Smooth muscle cell (in vitro differentiated cells): ENCODE results near the gene COX7A2. TPM values are rescaled to one million over a fixed set of nuclear protein-coding genes. Genes with fewer than 3 reads are reported as not detected.

Experiments
- DNase-seq: peaks from one replicate; lab custom pipeline; 2025; ENCODE audit not compliant: unreplicated experiment; lab: John Stamatoyannopoulos, UW
- H2AFZ ChIP-seq: fragments of 200-600 bp; sonication (generic); 2 replicates; pipeline ENCODE4 v1.6.0; 2016; ENCODE audit warnings: antibody characterized with exemption, low read depth, mild to moderate bottlenecking
- H3F3A ChIP-seq: fragments of 200-600 bp; sonication (generic); 2 replicates; pipeline ENCODE4 v1.6.0; 2017; ENCODE audit warnings: antibody characterized with exemption, low read depth
- H3K27ac ChIP-seq: fragments of 200-600 bp; sonication (generic); 2 replicates; pipeline ENCODE4 v1.5.1; 2016; ENCODE audit warnings: low read depth, mild to moderate bottlenecking
- H3K27me3 ChIP-seq: fragments of 200-600 bp; sonication (generic); 2 replicates; pipeline ENCODE4 v1.6.1; 2016; ENCODE audit warnings: low read depth, mild to moderate bottlenecking
- H3K36me3 ChIP-seq: fragments of 200-600 bp; sonication (generic); 2 replicates; pipeline ENCODE4 v1.5.1; 2016; ENCODE audit warnings: low read depth
- H3K4me1 ChIP-seq: fragments of 200-600 bp; sonication (generic); 2 replicates; pipeline ENCODE4 v1.5.1; 2016; ENCODE audit warnings: low read depth
- H3K4me2 ChIP-seq: fragments of 200-600 bp; sonication (generic); 2 replicates; pipeline ENCODE4 v1.6.0; 2016; ENCODE audit warnings: mild to moderate bottlenecking
- H3K4me3 ChIP-seq: fragments of 200-600 bp; sonication (generic); 2 replicates; pipeline ENCODE4 v1.5.1; 2016; ENCODE audit warnings: mild to moderate bottlenecking
- H3K79me2 ChIP-seq: fragments of 200-600 bp; sonication (generic); 2 replicates; pipeline ENCODE4 v1.6.0; 2016; ENCODE audit warnings: low read depth, mild to moderate bottlenecking
- H3K9ac ChIP-seq: fragments of 200-600 bp; sonication (generic); 2 replicates; pipeline ENCODE4 v1.6.0; 2016; ENCODE audit warnings: low read depth
- H3K9me3 ChIP-seq: fragments of 200-600 bp; sonication (generic); replicated peaks from 2 replicates; pipeline ENCODE4 v1.5.1; 2016; ENCODE audit warnings: low read depth
- H4K20me1 ChIP-seq: fragments of 200-600 bp; sonication (generic); 2 replicates; pipeline ENCODE4 v1.6.0; 2016; ENCODE audit warnings: low read depth
- CTCF ChIP-seq: fragments of 200-600 bp; sonication (generic); IDR thresholded peaks from 2 replicates; pipeline ENCODE4 v1.5.1; 2017; ENCODE audit warnings: borderline replicate concordance, mild to moderate bottlenecking, antibody characterized with exemption; ENCODE audit not compliant: insufficient read depth, poor library complexity, severe bottlenecking
- WGBS: methylation state at CpG from one replicate; pipeline ENCODE4 v1.1.7; 2016; ENCODE audit warnings: low lambda C conversion rate; 5-methylcytosine and 5-hydroxymethylcytosine counted together
- polyA plus RNA-seq: library from polyadenylated mRNA; unstranded; fragments of >200 nt; fragmentation: Nextera tagmentation; extraction: Ambion mirVana; gene quantifications from 2 replicates; pipeline ENCODE4 v1.2.1, GENCODE V29; 2016
- total RNA-seq: library from RNA; depleted of rRNA; stranded (reverse); fragments of >200 nt; gene quantifications from 2 replicates; pipeline ENCODE4 v1.2.3, GENCODE V29; 2014

COX7A2 gene
- total and polyA plus RNA-seq, 2 experiments from 2014 or later, result 802 to 1,287 TPM

DNA sequence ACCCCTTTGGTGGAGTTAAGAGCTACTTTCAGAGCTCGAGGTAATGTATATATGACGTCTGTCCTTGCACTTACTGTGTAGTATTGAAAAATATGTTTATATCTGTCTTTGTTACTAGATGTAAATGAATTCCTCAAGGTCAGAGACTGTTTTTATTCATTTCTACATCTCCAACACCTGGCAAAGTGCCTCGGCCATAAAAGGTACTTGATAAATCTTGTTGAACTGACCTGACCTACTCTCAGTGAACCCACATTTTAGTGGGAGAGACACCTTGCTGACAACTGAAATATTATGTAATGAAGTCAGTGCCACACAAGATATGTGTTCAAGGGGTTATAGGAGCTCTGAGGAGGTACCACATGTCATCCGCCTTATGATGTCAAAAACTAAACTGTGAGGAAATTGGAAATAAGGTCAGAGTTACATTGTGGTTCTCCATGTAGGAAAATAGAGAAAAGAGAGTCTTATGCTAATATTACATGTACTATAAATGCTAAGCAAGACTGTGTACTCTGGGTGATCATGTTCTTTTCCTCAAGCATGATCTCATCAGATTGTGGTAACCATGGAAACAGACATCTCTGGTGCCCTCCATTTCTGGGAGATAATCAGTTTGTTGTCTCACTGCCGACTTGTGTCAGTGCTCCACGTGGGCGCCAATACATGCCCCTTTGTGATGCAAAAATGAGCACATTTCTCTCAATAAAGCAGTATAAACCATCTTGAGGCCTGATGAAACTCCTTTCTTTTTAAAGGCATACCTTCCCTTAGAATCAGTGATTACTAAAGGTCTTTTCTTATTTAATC, 46.7 kb upstream of the COX7A2 start:
- no peak overlapping the region for H3K4me2 ChIP-seq
- no peak overlapping the region for H2AFZ ChIP-seq
- no peaks in the 10 kb centered on the region for H3K27me3 ChIP-seq
- H3K27ac ChIP-seq, result no peak overlapping the region
- H3K9ac ChIP-seq, result no peak overlapping the region
- TF ChIP-seq CTCF, result no peak
- no peak overlapping the region for H3K4me3 ChIP-seq
- H3K36me3 ChIP-seq, result no peaks in the 10 kb centered on the region
- no peaks in the 10 kb centered on the region for H3F3A ChIP-seq
- H3K9me3 ChIP-seq, result no peaks in the 10 kb centered on the region
- peaks cover 5% of the 10 kb centered on the region for H3K4me1 ChIP-seq
- no peaks in the 10 kb centered on the region for H4K20me1 ChIP-seq
- 67% methylated on average over 7 of the region's 7 CpGs for WGBS
- DNase-seq, result no peak
- peaks cover 9% of the 10 kb centered on the region for H3K79me2 ChIP-seq

DNA sequence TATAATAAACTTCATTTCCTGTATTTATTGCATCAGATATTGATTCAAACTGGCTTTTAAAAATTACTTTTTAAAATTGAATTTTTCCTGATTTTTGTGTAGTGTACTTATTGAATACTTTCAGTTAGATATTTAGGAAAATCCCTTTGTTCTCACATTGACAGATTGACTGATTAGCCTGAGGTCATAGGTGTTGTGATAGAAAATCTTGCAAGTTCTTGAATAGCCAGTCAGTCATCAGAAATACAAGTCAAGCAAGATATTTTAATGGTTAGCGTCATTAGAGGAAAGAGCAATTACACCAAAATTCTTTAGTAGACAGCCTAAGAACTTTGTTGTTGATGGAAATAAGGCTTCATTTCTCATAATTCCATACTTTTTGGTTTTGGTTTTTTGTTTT, 44.4 kb upstream of the COX7A2 start:
- Histone ChIP-seq H4K20me1 (peaks cover 10% of the 10 kb centered on the region), H3K4me2 (no peak overlapping the region), H3K27me3 (no peaks in the 10 kb centered on the region), H3F3A (no peaks in the 10 kb centered on the region), H3K27ac (peak overlapping the region; percentile 64), H3K36me3 (no peaks in the 10 kb centered on the region), H3K9me3 (no peaks in the 10 kb centered on the region), H3K9ac (peak overlapping the region; percentile 45), H3K79me2 (peaks cover 29% of the 10 kb centered on the region), H3K4me3 (no peak overlapping the region), H3K4me1 (peaks cover 9% of the 10 kb centered on the region), H2AFZ (no peak overlapping the region)
- no peak for DNase-seq
- WGBS, result 88% methylated on average over 1 of the region's 1 CpG
- no peak for TF ChIP-seq CTCF

DNA sequence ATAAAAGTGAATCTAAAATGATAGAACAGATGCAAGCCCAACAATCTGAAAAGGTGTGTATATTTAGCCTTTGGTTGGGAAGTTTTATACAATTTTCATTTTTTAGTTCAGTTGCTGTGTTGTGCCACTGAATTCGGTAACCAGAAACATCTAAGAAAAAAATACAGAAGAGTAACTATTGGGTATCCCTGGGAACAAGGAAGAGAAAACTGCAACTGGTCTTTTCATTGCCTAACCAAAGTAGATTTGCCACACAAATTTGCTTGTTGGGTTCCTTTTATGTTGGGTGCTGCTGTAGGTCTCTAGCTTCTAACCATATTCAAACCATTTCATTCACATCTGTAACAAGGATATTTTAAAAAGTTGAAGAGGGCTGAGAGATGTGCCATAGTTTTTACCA, 43.8 kb upstream of the COX7A2 start:
- 96% methylated on average over 1 of the region's 1 CpG for WGBS
- Histone ChIP-seq H3K27ac (peak overlapping the region; percentile 64), H4K20me1 (peaks cover 16% of the 10 kb centered on the region)

More for the DNA sequence above, 43.8 kb upstream of the COX7A2 start:
- Histone ChIP-seq H3K9me3 (no peaks in the 10 kb centered on the region), H3K36me3 (no peaks in the 10 kb centered on the region), H3F3A (no peaks in the 10 kb centered on the region), H3K4me1 (peaks cover 14% of the 10 kb centered on the region), H2AFZ (no peak overlapping the region), H3K9ac (no peak overlapping the region), H3K27me3 (no peaks in the 10 kb centered on the region), H3K4me3 (no peak overlapping the region), H3K4me2 (no peak overlapping the region), H3K79me2 (peaks cover 35% of the 10 kb centered on the region)
- TF ChIP-seq CTCF, result no peak
- DNase-seq, result no peak
